NCI-H82 treated with DMSO at 0.1 percent for 48 hours (cell line): ENCODE measurements around the gene PGK1.
"Not testable (repeated sequence)": the region's sequence is repeated elsewhere in the genome, so short reads cannot be mapped to it uniquely, and the experiment has no call there.

ENCODE experiments used
- DNase-seq: peaks from one replicate; lab custom pipeline; 2025; ENCODE audit not compliant: unreplicated experiment; lab: John Stamatoyannopoulos, UW

Gene PGK1

DNA sequence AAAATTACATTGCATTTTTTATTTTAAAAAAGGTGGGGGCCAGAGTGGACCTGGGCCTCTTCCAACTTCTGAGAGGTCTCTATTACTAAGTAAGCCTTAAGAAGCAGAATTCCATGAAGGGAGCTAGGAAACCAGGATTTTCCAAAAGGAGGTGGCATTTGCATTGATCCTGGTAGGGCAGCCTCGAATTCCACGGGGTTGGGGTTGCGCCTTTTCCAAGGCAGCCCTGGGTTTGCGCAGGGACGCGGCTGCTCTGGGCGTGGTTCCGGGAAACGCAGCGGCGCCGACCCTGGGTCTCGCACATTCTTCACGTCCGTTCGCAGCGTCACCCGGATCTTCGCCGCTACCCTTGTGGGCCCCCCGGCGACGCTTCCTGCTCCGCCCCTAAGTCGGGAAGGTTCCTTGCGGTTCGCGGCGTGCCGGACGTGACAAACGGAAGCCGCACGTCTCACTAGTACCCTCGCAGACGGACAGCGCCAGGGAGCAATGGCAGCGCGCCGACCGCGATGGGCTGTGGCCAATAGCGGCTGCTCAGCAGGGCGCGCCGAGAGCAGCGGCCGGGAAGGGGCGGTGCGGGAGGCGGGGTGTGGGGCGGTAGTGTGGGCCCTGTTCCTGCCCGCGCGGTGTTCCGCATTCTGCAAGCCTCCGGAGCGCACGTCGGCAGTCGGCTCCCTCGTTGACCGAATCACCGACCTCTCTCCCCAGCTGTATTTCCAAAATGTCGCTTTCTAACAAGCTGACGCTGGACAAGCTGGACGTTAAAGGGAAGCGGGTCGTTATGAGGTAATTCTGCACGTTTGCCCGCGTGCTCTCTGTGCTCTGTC, at the start of gene PGK1:
TSS of gene PGK1 (plus strand) at position 626 of the 824 bp plus-strand sequence. CDS start at position 719, 93 bp downstream.
- DNase-seq: peak; percentile 92

DNA sequence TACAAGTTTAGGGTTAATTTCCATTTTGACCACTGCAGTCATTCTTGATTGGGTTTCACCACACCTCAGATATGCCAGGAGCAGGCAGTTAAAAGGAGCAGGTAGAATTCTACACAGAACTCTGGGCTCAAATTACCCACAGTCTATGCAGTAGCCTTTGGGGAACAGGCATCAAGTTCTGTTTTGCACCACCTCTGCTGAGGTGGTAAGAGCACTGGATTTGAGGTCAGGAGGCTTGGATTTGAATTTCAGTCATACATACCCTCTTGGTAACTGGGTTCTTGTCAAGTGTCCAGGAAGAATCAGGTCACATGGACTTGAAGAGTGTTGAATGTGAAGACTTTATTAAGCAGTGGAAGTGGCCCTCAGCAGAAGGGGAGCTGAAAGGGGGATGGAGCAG, 40.4 kb upstream of the PGK1 start:
- DNase-seq: no peak

DNA sequence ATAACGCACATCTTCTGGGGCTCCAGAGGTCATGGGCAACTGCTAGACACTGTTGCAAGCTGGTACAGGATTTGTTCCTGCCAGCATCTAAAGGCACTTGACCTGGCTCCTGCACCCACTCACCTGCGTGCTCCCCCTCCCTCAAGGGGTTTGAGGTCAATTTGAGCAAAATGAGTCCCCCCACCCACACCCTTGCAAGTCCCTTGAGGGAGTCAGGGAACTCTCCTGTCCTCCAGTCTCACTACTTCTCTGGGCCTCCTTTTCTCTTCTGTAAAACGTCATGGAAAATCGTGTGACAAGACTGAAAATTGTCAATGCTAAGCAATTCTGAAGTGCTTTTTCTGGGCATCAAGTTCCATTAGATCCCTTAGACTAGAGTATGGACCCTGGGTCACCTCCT, 39.9 kb upstream of the PGK1 start:
- no peak for DNase-seq

DNA sequence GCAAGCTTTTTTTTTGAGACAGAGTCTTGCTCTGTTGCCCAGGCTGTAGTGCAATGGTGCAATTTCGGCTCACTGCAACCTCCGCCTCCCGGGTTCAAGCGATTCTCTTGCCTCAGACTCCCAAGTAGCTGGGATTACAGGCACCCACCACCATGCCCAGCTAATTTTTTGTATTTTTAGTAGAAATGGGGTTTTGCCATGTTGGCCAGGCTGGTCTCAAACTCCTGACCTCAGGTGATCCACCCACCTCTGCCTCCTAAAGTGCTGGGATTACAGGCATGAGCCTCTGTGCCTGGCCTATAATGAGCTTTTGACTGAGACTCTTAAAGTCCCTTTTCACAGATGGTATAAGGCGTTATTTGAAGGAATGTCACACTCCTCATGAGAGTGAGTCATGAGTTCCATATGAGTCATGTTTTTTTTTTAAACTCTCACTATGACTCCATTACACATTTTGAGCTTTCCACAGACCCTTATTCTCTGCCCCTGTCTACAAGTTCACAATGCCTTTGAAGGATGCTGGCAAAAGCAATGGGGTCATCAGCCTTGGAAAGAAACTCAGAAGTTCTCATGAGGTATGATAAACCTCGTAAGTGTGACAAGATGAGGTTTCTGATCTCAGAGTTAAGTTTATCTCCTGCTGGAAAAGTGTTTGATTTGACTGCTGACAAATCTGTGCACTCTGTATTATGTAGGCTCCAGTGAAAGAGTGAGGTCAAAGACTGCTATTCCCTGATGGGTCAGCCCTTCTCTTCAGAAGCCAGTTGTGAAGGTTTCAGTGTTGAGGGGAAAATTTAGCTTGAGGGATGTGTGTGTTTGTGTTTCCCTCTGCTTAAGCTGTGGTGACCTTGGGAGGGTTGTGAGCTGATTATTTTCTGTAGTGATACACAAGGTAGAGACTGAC, 39.1 kb upstream of the PGK1 start:
- not testable (repeated sequence) for DNase-seq

DNA sequence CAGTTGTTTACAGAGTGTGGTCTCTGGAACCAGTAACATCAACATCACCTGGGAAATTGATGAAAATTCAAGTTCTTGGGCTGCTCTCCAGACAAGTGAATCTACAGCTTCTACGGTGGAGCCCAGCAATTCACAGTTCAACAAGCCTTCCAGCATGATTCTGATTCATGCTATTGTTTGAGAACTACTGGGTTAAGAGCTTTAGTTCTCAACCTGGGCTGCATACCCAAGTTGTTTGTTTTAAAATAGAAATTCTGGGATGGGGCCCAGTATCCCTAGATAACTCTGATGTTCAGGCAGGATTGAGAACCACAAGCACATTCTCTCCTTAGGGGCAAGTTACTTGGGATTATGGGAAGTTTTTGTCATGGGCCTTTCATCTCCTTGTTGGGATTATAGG, 37.9 kb upstream of the PGK1 start:
- DNase-seq: no peak

DNA sequence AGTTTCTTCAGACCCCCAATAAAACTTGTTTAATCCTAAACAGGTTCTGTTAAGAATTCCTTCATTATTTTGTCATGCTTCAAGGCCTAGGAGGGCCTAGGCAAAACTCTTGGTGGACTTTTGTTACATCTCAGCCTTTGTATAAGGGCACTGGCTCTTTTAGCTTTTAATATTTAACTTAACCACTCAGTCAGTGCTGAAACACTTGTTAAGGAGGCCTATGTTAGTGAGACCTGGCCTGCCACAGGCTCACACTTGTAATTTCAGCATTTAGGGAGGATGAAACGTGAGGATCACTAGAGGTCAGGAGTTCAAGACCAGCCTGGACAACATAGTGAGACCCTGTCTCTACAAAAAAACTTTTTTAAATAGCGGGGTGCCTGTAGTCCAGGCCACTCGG, 32.7 kb upstream of the PGK1 start:
- no peak for DNase-seq

DNA sequence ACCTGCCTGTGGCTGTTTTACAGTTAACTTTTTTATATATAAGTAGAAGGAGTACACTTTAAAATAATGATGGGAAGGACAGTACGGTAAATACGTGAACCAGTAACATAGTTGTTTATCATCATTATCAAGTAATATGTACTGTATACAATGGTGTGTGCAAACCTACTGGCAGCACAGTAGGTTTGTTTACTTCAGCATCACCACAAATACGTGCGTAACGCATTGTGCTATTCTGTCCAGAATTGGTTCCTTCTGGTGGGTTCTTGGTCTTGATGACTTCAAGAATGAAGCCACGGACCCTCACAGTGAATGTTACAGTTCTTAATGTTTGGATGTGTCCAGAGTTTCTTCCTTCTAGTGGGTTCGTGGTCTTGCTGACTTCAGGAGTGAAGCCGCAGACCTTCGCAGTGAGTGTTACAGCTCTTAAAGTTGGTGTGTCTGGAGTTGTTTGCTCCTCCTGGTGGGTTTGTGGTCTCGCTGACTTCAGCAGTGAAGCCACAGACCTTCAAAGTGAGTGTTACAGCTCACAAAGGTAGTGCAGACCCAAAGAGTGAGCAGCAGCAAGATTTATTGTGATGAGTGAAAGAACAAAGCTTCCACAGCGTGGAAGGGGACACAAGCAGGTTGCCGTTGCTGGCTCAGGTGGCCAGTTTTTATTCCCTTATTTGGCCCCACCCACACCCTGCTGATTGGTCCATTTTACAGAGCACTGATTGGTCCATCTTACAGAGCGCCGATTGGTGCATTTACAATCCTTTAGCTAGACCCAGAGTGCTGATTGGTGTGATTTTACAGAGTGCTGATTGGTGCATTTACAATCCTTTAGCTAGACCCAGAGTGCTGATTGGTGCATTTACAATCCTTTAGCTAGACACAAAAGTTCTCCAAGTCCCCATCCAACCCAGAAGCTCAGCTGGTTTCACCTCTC, 30.6 kb upstream of the PGK1 start:
- not testable (repeated sequence) for DNase-seq

DNA sequence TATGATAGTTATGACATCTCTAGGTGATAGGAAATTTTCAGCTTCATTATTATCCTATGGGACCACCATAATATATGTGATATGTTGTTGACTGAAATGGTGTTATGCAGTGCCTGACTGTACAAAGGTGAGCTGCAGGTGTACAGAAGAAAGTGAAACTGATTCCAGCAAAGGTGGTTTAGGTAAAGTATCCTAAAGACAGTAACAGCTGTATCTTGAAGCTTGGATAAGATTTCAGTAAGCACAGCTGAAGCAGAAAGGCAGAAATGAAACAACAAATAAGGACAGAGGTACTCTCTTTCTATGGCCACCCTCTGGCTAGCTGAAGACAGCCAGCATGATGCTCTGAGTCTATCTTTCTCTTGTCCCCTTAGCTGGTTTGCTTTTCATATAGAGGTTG, 30.0 kb upstream of the PGK1 start:
- no peak for DNase-seq

DNA sequence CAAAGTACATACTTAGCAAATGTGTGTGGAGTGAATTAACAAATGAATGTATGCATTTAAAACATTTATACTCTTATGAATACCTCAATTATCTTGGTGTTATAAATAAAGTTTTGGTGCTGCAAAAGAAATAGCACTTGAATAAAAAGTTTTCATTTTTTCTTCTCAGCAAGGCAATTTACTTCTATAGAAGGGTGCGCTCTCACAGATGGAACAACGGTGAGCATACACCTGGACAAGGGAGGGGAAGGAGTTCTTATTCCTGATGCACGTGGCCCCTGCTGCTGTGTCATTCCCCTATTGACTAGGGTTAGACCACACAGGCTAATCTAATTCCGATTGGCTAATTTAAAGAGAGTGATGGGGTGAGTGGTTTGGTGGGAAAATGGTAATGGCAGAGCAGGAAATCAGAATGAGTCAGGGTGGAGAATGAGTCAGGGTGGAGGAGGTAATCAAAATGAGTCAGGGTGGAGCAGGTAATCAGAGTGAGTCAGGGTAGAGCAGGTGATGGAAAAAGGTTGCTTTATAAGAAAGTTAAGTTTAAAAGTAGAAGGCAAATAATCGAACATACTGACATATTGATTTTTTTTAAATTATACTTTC, 28.2 kb upstream of the PGK1 start:
- DNase-seq: no peak

DNA sequence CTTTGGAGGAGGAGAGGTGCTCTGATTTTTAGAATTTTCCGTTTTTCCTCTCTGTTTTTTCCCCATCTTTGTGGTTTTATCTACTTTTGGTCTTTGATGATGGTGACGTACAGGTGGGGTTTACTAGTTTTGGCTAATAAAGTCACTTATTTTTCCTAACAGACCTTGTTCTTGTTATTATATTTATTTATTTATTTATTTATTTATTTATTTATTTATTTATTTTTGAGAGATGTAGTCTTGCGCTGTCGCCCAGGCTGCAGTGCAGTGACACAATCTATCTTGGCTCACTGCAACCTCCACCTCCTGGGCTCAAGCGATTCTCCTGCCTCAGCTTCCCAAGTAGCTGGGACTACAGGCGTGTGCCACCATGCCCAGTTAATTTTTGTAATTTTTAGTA, 22.6 kb upstream of the PGK1 start:
- DNase-seq: not testable (repeated sequence)

DNA sequence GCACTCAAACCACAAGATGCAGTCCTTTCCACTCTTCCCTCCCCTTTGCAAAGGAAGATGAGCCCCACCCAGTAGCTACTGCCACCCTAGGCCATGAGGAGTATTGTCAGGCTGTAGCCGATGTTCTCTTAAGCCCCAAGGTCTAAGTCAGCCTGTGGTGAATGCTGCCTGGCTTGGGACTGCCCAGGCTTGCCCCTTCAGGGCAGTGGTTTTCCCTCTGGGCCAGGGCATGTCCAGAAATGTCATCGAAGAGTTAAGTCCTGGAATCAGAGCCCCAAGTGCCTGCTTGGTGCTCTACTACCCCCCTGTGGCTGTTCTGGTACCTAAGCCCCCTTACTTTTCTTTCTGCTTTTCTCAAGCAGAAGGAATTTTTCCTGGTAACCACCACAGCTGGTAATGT, 11.8 kb upstream of the PGK1 start:
- DNase-seq: no peak

DNA sequence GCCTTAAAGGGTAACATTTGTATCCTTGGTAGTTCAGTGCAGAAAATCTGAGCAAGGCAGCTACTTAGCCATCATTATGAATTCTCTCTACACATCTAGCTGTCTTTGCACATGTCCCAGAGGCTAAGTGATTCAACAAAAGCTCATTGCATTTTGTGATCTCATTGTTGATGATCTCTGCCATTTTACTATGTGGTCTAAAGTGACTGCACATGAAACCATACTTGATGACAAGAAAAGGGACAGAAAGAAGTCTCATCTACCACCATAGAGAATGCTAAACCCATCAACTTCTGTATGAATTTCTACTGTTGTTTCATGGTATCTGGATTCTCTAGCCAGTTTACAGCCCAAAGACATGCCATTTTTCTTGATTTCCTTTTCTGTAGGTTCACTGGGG, 5.9 kb upstream of the PGK1 start:
- DNase-seq: no peak

DNA sequence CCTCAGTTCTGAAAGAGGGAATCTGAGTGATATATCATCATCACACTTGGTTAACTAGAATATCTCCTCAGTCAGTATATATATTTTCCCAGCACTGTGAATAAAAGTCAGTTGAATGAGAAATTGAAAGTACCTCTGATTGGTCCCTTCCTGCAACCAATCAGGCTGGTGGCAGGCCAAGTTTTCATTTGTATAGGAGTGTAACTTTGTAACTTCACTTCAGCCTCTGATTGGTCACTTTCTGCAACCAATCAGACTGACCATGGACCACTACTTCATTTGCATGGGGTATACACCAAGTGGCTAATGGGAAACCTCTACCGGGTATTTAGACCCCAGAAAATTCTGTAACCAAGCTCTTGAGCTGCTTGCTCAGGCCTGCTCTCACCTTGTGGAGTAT, 2.0 kb upstream of the PGK1 start:
- no peak for DNase-seq

DNA sequence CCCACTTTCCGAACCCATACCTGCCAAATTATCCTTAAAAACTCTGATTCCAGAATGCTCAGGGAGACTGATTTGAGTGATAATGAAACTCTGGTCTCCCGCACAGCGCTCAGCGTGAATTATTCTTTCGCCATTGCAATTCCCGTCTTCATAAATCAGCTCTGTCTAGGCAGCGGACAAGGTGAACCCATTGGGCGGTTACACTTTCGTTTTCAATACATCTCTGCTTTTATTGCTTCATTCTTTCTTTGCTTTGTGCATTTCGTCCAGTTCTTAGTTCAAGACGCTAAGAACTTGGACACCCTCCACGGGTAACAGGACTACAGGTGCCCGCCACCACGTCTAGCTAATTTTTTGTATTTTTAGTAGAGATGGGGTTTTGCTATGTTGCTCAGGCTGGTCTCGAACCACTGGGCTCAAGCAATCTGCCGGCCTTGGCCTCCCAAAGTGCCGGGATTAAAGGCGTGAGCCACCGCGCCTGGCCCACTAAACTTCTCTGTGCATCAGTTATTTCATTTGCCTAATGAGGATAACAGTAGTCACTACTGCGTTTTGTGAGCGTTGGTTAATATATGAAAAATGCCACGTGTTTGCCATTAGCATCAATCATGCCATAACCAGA, 936 bp upstream of the PGK1 start:
- no peak for DNase-seq

DNA sequence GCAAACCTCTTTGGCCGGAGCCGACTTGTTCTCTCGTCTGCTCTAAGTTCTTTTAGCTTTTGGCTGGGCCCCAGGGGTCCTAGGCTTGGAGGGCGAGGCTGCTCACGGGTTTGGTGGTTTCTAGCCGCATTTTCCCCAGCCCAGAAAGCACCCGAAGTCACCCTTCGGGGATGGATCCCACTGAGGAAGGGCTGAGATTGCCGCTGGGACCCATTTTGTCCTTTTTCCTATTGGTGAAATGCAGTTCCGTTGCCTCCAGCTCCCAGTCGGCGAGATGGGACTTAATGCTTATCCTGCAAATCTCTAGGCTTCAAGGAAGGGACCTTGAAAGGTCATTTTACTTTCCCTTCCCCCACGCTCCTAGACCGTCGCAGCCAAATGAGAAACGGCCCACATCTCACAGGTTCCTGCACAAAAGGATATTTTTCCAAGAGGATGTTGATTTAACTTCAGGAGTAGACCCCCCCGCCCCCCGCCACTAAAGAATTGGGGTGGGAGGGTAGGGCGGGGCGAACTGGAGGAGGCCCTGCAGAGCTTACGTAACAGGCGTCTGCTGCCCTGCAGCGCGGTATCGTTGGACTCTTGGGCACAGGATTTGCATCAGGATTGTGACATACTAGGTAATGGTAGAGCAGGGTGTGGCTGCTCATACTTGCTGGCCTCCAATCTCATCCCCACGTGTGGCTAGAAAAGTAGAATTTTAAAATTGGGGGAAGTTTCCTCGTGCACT, 564 bp downstream of the PGK1 start:
- peak; percentile 7 for DNase-seq

DNA sequence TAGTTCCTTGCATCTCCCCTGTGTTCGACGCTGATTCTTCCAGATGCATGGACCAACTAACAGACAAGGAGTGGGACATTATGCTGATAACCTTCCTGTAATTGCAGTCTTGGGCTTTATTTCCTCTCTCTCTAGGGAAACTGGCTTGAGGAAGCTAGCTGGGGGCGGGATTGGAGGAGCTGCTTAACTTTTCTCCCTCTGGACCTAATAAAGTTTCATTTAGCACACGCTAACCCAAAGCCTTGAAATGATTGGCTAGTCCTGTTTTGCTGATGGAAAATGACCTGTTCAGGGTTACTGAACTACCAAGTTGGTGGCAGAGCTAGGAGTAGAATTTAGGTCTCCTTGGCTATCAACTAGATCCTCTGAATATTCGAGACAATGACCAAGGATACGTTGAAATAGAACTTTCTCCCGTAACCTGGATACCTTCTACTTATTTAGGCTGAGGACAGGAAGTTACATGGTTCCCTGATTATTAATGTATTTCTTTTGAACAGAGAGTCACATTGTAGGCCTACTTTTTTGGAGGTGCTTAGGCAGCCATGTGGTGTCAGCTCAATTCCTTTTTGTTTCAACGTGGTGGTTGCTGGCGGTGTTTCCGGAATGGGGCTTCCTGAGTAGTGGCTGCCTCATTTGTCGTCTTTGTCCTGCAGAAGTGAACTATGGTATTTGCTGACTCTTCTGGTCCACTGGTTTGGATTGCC, 2.0 kb downstream of the PGK1 start:
- DNase-seq: no peak

DNA sequence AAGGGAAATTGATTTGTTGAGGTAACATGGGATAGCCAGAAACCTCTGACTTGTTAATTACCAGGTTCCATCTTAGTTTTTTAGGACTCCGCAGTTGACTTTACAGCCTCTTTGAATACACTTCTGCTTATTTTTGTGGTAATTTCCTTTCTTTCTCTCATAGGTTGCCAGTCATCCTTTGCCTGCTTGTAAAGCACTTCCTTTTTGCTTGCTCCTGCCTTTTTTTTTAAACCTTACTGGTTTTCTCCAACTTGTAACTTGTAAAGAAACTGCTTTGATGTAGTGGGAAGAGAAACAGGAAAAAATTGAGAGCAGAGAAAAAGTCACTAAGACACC, 2.6 kb downstream of the PGK1 start:
- DNase-seq: no peak

DNA sequence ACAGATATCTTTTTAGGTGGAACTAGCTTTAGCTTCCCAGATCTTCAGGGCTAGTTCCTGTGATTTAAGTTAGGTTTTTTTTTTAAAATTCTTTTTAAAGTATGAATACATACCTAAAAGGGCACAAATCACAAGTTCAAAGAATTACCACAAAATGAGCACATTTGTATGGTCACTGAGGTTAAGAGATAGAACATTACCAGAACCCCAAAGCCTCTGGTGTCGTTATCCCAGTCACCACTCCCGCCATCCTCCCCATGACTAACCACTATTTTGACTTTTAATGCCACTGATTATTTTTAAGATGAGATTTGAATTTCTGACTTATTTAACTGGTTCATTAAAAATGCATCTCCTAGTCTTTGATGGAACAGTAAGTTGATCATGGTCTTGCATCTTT, 5.4 kb downstream of the PGK1 start:
- no peak for DNase-seq
